Esophagus muscularis mucosa (tissue), 3 donors: Measurements from ENCODE around the gene DGKQ.

Source experiments
- EP300 ChIP-seq: sonication (generic); formaldehyde crosslinking; IDR thresholded peaks from one replicate; pipeline ENCODE4 v1.6.1; 2017; ENCODE audit warnings: antibody characterized with exemption
- TF ChIP-seq, protein P1 (sequence below), 3 experiments: fragments of 200-600 bp in 2 of 3; fragments of 450-650 bp in 1 of 3; sonication (generic) in 2 of 3; IDR thresholded peaks; one replicate each; pipeline ENCODE4 v1.5.1; 2017 to 2019; ENCODE audit warnings: antibody characterized with exemption in 3 of 3, mild to moderate bottlenecking in 2 of 3, moderate library complexity in 1 of 3

- TF ChIP-seq, protein P1, sequence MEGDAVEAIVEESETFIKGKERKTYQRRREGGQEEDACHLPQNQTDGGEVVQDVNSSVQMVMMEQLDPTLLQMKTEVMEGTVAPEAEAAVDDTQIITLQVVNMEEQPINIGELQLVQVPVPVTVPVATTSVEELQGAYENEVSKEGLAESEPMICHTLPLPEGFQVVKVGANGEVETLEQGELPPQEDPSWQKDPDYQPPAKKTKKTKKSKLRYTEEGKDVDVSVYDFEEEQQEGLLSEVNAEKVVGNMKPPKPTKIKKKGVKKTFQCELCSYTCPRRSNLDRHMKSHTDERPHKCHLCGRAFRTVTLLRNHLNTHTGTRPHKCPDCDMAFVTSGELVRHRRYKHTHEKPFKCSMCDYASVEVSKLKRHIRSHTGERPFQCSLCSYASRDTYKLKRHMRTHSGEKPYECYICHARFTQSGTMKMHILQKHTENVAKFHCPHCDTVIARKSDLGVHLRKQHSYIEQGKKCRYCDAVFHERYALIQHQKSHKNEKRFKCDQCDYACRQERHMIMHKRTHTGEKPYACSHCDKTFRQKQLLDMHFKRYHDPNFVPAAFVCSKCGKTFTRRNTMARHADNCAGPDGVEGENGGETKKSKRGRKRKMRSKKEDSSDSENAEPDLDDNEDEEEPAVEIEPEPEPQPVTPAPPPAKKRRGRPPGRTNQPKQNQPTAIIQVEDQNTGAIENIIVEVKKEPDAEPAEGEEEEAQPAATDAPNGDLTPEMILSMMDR (IDR thresholded peaks at IDR 0.05), result no peak
- no peak for TF ChIP-seq EP300
Observed at GRCh38 chr4:987624-988513, 14.5 kb upstream of the DGKQ start.
